Skeletal muscle tissue (tissue), 4 donors: ENCODE measurements around the gene SYTL5. TPM values are rescaled to one million over a fixed set of nuclear protein-coding genes. Genes with fewer than 3 reads are reported as not detected.

ENCODE experiments used
- H3K27ac ChIP-seq: one replicate; pipeline ENCODE4 v1.7.0; 2013; ENCODE audit warnings: mild to moderate bottlenecking, low read depth, low read length, inconsistent platforms
- H3K27me3 ChIP-seq, 3 donors: one replicate each; pipeline ENCODE4 v1.7.0; 2013; ENCODE audit warnings: low read length in 3 of 3; ENCODE audit not compliant: control insufficient read depth in 3 of 3, insufficient read depth in 3 of 3
- H3K36me3 ChIP-seq, 3 donors: one replicate each; pipeline ENCODE4 v1.7.0; 2013; ENCODE audit warnings: low read length in 3 of 3; ENCODE audit not compliant: control insufficient read depth in 3 of 3, insufficient read depth in 3 of 3
- H3K4me1 ChIP-seq, 3 donors: one replicate each; pipeline ENCODE4 v1.7.0; 2013; ENCODE audit warnings: low read length in 3 of 3, mild to moderate bottlenecking in 3 of 3; ENCODE audit not compliant: control insufficient read depth in 3 of 3, insufficient read depth in 3 of 3
- H3K4me3 ChIP-seq, 3 donors: one replicate each; pipeline ENCODE4 v1.7.0; 2013; ENCODE audit warnings: low read length in 3 of 3
- H3K9ac ChIP-seq, 3 donors: one replicate each; pipeline ENCODE4 v1.7.0; 2013; ENCODE audit warnings: low read length in 3 of 3, mild to moderate bottlenecking in 3 of 3, moderate library complexity in 2 of 3, low read depth in 1 of 3
- H3K9me3 ChIP-seq, 3 donors: one replicate each; pipeline ENCODE4 v1.7.0; 2013; ENCODE audit warnings: low read length in 3 of 3; ENCODE audit not compliant: control insufficient read depth in 3 of 3
- total RNA-seq: library from RNA; depleted of rRNA; stranded (reverse); fragments of >200 nt; gene quantifications from one replicate; pipeline ENCODE4 v1.2.3, GENCODE V29; 2014
- donor health status: Osteomylitis.

SYTL5 gene
- total RNA-seq, 1 donor from 2014 or later, result not detected

- Histone ChIP-seq H3K4me1 (no peaks in the 10 kb centered on the region), H3K27me3 (no peaks in the 10 kb centered on the region)
Observed at GRCh38 chrX:38082309-38082708, 76.0 kb downstream of the SYTL5 start.

GRCh38 chrX:38085813-38086212 is 79.5 kb downstream of the SYTL5 start:
- H3K27me3 ChIP-seq, result no peaks in the 10 kb centered on the region
- no peaks in the 10 kb centered on the region for H3K36me3 ChIP-seq
- H3K9me3 ChIP-seq, result no peaks in the 10 kb centered on the region
- no peaks in the 10 kb centered on the region for H3K4me1 ChIP-seq
- H3K4me3 ChIP-seq, result no peak overlapping the region
- H3K9ac ChIP-seq, result no peak overlapping the region
- H3K27ac ChIP-seq, result no peak overlapping the region

More at GRCh38 chrX:38082309-38082708, 76.0 kb downstream of the SYTL5 start:
- H3K9me3 ChIP-seq, result no peaks in the 10 kb centered on the region
- no peaks in the 10 kb centered on the region for H3K36me3 ChIP-seq
- H3K4me3 ChIP-seq, result no peak overlapping the region
- no peak overlapping the region for H3K9ac ChIP-seq
- no peak overlapping the region for H3K27ac ChIP-seq

GRCh38 chrX:38086451-38087215 is 80.3 kb downstream of the SYTL5 start:
- Histone ChIP-seq H3K27me3 (no peaks in the 10 kb centered on the region), H3K27ac (no peak overlapping the region), H3K4me3 (no peak overlapping the region), H3K9me3 (no peaks in the 10 kb centered on the region), H3K9ac (no peak overlapping the region), H3K4me1 (no peaks in the 10 kb centered on the region), H3K36me3 (no peaks in the 10 kb centered on the region)

- no peaks in the 10 kb centered on the region for H3K4me1 ChIP-seq
- H3K9ac ChIP-seq, result no peak overlapping the region
- H3K27ac ChIP-seq, result no peak overlapping the region
- no peaks in the 10 kb centered on the region for H3K27me3 ChIP-seq
- H3K9me3 ChIP-seq, result no peaks in the 10 kb centered on the region
- H3K4me3 ChIP-seq, result no peak overlapping the region
- H3K36me3 ChIP-seq, result no peaks in the 10 kb centered on the region
Observed at GRCh38 chrX:38087594-38087993, 81.2 kb downstream of the SYTL5 start.

- Histone ChIP-seq H3K9me3 (no peaks in the 10 kb centered on the region), H3K27ac (no peak overlapping the region), H3K4me3 (no peak overlapping the region), H3K27me3 (no peaks in the 10 kb centered on the region), H3K9ac (no peak overlapping the region), H3K4me1 (no peaks in the 10 kb centered on the region), H3K36me3 (no peaks in the 10 kb centered on the region)
Observed at GRCh38 chrX:38089173-38089982, 83.0 kb downstream of the SYTL5 start.

- Histone ChIP-seq H3K36me3 (no peaks in the 10 kb centered on the region), H3K4me3 (no peak overlapping the region), H3K9me3 (no peaks in the 10 kb centered on the region), H3K27ac (no peak overlapping the region), H3K9ac (no peak overlapping the region), H3K27me3 (no peaks in the 10 kb centered on the region), H3K4me1 (no peaks in the 10 kb centered on the region)
Observed at GRCh38 chrX:38095971-38096529, 89.7 kb downstream of the SYTL5 start.

GRCh38 chrX:38099688-38100087 is 93.3 kb downstream of the SYTL5 start:
- Histone ChIP-seq H3K4me3 (no peak overlapping the region), H3K9ac (no peak overlapping the region), H3K27ac (no peak overlapping the region), H3K4me1 (no peaks in the 10 kb centered on the region), H3K9me3 (no peaks in the 10 kb centered on the region), H3K36me3 (no peaks in the 10 kb centered on the region), H3K27me3 (no peaks in the 10 kb centered on the region)

GRCh38 chrX:38102240-38102639 is 95.9 kb downstream of the SYTL5 start:
- Histone ChIP-seq H3K4me3 (no peak overlapping the region), H3K27me3 (no peaks in the 10 kb centered on the region), H3K9me3 (no peaks in the 10 kb centered on the region), H3K9ac (no peak overlapping the region), H3K4me1 (no peaks in the 10 kb centered on the region), H3K36me3 (no peaks in the 10 kb centered on the region), H3K27ac (no peak overlapping the region)

GRCh38 chrX:38102875-38103274 is 96.5 kb downstream of the SYTL5 start:
- Histone ChIP-seq H3K4me3 (no peak overlapping the region), H3K27me3 (no peaks in the 10 kb centered on the region), H3K36me3 (no peaks in the 10 kb centered on the region), H3K27ac (no peak overlapping the region), H3K9me3 (no peaks in the 10 kb centered on the region), H3K4me1 (no peaks in the 10 kb centered on the region), H3K9ac (no peak overlapping the region)
